GM18517 (cell line): ENCODE measurements around the gene PPM1G.

Experiments used
- ATAC-seq: cut with Tn5 transposase; IDR thresholded peaks from one replicate; pipeline ENCODE4 v1.9.1; 2021; ENCODE audit warnings: mild to moderate bottlenecking, moderate library complexity; ENCODE audit not compliant: unreplicated experiment

The PPM1G gene

GRCh38 chr2:27412419-27413152, 3.2 kb upstream of the PPM1G start:
- ATAC-seq: no peak

GRCh38 chr2:27408601-27409320, 630 bp downstream of the PPM1G start:
- peak; percentile 25 for ATAC-seq

GRCh38 chr2:27407798-27408491, 1.4 kb downstream of the PPM1G start:
- ATAC-seq: no peak

GRCh38 chr2:27400348-27401135, 8.8 kb downstream of the PPM1G start:
- ATAC-seq: no peak

GRCh38 chr2:27398962-27399361, 10.4 kb downstream of the PPM1G start:
- ATAC-seq: no peak

GRCh38 chr2:27393225-27393624, 16.2 kb downstream of the PPM1G start:
- no peak for ATAC-seq

- ATAC-seq: no peak
These were observed 18.3 kb downstream of the PPM1G start for GRCh38 chr2:27390822-27391679.

- ATAC-seq: no peak
These were observed 27.7 kb downstream of the PPM1G start for GRCh38 chr2:27381577-27382181.

- peak; percentile 65 for ATAC-seq
These were observed 28.5 kb downstream of the PPM1G start, which contains the start of gene ZNF513 for GRCh38 chr2:27380626-27381545. ZNF513 (minus strand) TSS chr2:27380734; CDS start chr2:27380526, 208 bp downstream.

GRCh38 chr2:27379836-27380625, 29.4 kb downstream of the PPM1G start:
- no peak for ATAC-seq

GRCh38 chr2:27379383-27379835, 30.0 kb downstream of the PPM1G start:
- no peak for ATAC-seq

- no peak for ATAC-seq
These were observed 30.5 kb downstream of the PPM1G start for GRCh38 chr2:27378809-27379290.

GRCh38 chr2:27378096-27378808, 31.1 kb downstream of the PPM1G start:
- no peak for ATAC-seq

GRCh38 chr2:27377618-27378095, 31.7 kb downstream of the PPM1G start:
- no peak for ATAC-seq

- no peak for ATAC-seq
These were observed 32.3 kb downstream of the PPM1G start for GRCh38 chr2:27376866-27377617.
